Trophoblast cell (in vitro differentiated cells and primary cell): ENCODE results near the gene SAMD11.

Experiments
- DNase-seq, 2 donors: peaks; one replicate each; pipeline ENCODE4 v3.0.0-alpha.2; 2016
- H2AFZ ChIP-seq: 2 replicates; pipeline ENCODE4 v1.6.1; 2013; ENCODE audit warnings: low read length, moderate library complexity, mild to moderate bottlenecking; ENCODE audit not compliant: insufficient read depth, poor library complexity
- H2AK5ac ChIP-seq: 2 replicates; pipeline ENCODE4 v1.6.1; 2013; ENCODE audit warnings: mild to moderate bottlenecking, low read length
- H2BK120ac ChIP-seq: 2 replicates; pipeline ENCODE4 v1.6.1; 2013; ENCODE audit warnings: low read length, mild to moderate bottlenecking, moderate library complexity; ENCODE audit not compliant: insufficient read depth, poor library complexity
- H2BK12ac ChIP-seq: 2 replicates; pipeline ENCODE4 v1.6.1; 2013; ENCODE audit warnings: mild to moderate bottlenecking, low read length, moderate library complexity
- H2BK5ac ChIP-seq: 2 replicates; pipeline ENCODE4 v1.6.1; 2013; ENCODE audit warnings: low read length, low read depth, moderate library complexity, mild to moderate bottlenecking; ENCODE audit not compliant: poor library complexity
- H3K14ac ChIP-seq: 2 replicates; pipeline ENCODE4 v1.6.1; 2013; ENCODE audit warnings: mild to moderate bottlenecking, low read length
- H3K18ac ChIP-seq: 2 replicates; pipeline ENCODE4 v1.6.1; 2013; ENCODE audit warnings: mild to moderate bottlenecking, low read length
- H3K23ac ChIP-seq: 2 replicates; pipeline ENCODE4 v1.6.1; 2013; ENCODE audit warnings: low read length
- H3K27ac ChIP-seq: 2 replicates; pipeline ENCODE4 v1.5.1; 2013; ENCODE audit warnings: low read depth, mild to moderate bottlenecking, inconsistent platforms, low read length, moderate library complexity
- H3K27me3 ChIP-seq: 2 replicates; pipeline ENCODE4 v1.6.1; 2013; ENCODE audit warnings: inconsistent platforms, mild to moderate bottlenecking, low read length, moderate library complexity; ENCODE audit not compliant: insufficient read depth
- H3K36me3 ChIP-seq, 2 experiments: 1 replicate in 1 of 2; 2 replicates in 1 of 2; pipeline ENCODE4 v1.6.1; 2013; ENCODE audit warnings: low read length in 2 of 2, mild to moderate bottlenecking in 2 of 2, moderate library complexity in 1 of 2; ENCODE audit not compliant: insufficient read depth in 2 of 2, control insufficient read depth in 1 of 2
- H3K4ac ChIP-seq: 2 replicates; pipeline ENCODE4 v1.6.1; 2013; ENCODE audit warnings: low read depth, mild to moderate bottlenecking, low read length, moderate library complexity
- H3K4me1 ChIP-seq, 2 experiments: 1 replicate in 1 of 2; 2 replicates in 1 of 2; pipeline ENCODE4 v1.6.1; 2013; ENCODE audit warnings: low read length in 2 of 2, mild to moderate bottlenecking in 2 of 2, moderate library complexity in 1 of 2; ENCODE audit not compliant: insufficient read depth in 2 of 2, control insufficient read depth in 1 of 2
- H3K4me2 ChIP-seq: 2 replicates; pipeline ENCODE4 v1.6.1; 2013; ENCODE audit warnings: inconsistent platforms, mild to moderate bottlenecking, low read length, moderate library complexity
- H3K4me3 ChIP-seq: 2 replicates; pipeline ENCODE4 v1.5.1; 2013; ENCODE audit warnings: mild to moderate bottlenecking, low read depth, low read length, inconsistent platforms
- H3K79me1 ChIP-seq: one replicate; pipeline ENCODE4 v1.6.1; 2013; ENCODE audit warnings: low read length
- H3K79me2 ChIP-seq: 2 replicates; pipeline ENCODE4 v1.6.1; 2013; ENCODE audit warnings: low read length, mild to moderate bottlenecking; ENCODE audit not compliant: control insufficient read depth, insufficient read depth, poor library complexity
- H3K9ac ChIP-seq: 2 replicates; pipeline ENCODE4 v1.6.1; 2013; ENCODE audit warnings: mild to moderate bottlenecking, low read length
- H3K9me3 ChIP-seq: 2 replicates; pipeline ENCODE4 v1.6.1; 2013; ENCODE audit warnings: low read depth, mild to moderate bottlenecking, control low read depth, inconsistent platforms, low read length; ENCODE audit not compliant: insufficient read depth
- H4K12ac ChIP-seq: 2 replicates; pipeline ENCODE4 v1.6.1; 2013; ENCODE audit warnings: low read depth, mild to moderate bottlenecking, low read length, moderate library complexity
- H4K8ac ChIP-seq: 2 replicates; pipeline ENCODE4 v1.6.1; 2013; ENCODE audit warnings: low read depth, mild to moderate bottlenecking, low read length, moderate library complexity
- H4K91ac ChIP-seq: one replicate; pipeline ENCODE4 v1.6.1; 2013; ENCODE audit warnings: low read depth, mild to moderate bottlenecking, low read length, moderate library complexity
- WGBS: extraction: QIAGEN DNeasy Blood & Tissue Kit; methylation state at CpG from one replicate; pipeline ENCODE4 v1.1.7; 2013; ENCODE audit warnings: missing lambda C conversion rate; ENCODE audit not compliant: insufficient read length, insufficient coverage; ENCODE audit errors: extremely low coverage; 5-methylcytosine and 5-hydroxymethylcytosine counted together

Gene SAMD11

GRCh38 chr1:941588-942383 is 18.1 kb downstream of the SAMD11 start:
- peak overlapping the region; percentile 67 for H2BK120ac ChIP-seq
- peak; percentile 54 to 58 for DNase-seq
- H3K9ac ChIP-seq = no peak overlapping the region
- no peak overlapping the region for H3K23ac ChIP-seq
- no peaks in the 10 kb centered on the region for H3K9me3 ChIP-seq
- no peak overlapping the region for H2AFZ ChIP-seq
- H3K18ac ChIP-seq = peak overlapping the region; percentile 79
- H4K8ac ChIP-seq = peak overlapping the region; percentile 86
- peak overlapping the region; percentile 66 for H3K4me2 ChIP-seq
- H3K4me3 ChIP-seq = peak overlapping the region; percentile 51
- H2AK5ac ChIP-seq = peak overlapping the region; percentile 49
- H4K12ac ChIP-seq = no peak overlapping the region
- H3K27ac ChIP-seq = peak overlapping the region; percentile 64
- H3K79me1 ChIP-seq = peaks cover 26% of the 10 kb centered on the region
- no CpG with 5 or more reads among the region's 98 CpGs for WGBS
- H3K4ac ChIP-seq = no peak overlapping the region
- peak overlapping the region; percentile 73 for H3K14ac ChIP-seq
- peaks cover 26 to 27% of the 10 kb centered on the region in 2 experiments for H3K36me3 ChIP-seq
- no peak overlapping the region for H2BK12ac ChIP-seq
- peak overlapping the region; percentile 38 for H2BK5ac ChIP-seq
- peaks cover 41 to 42% of the 10 kb centered on the region in 2 experiments for H3K4me1 ChIP-seq
- H3K79me2 ChIP-seq = peaks cover 4% of the 10 kb centered on the region
- peak overlapping the region; percentile 94 for H4K91ac ChIP-seq
- peaks cover 2% of the 10 kb centered on the region for H3K27me3 ChIP-seq

DNA sequence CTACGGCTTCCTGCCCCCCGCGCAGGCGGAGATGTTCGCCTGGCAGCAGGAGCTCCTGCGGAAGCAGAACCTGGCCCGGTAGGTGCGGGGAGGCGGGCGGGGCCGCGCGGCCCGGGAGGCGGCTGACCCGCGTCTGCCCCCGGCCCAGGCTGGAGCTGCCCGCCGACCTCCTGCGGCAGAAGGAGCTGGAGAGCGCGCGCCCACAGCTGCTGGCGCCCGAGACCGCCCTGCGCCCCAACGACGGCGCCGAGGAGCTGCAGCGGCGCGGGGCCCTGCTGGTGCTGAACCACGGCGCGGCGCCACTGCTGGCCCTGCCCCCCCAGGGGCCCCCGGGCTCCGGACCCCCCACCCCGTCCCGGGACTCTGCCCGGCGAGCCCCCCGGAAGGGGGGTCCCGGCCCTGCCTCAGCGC is 18.7 kb downstream of the SAMD11 start:
- peaks cover 41 to 42% of the 10 kb centered on the region in 2 experiments for H3K4me1 ChIP-seq
- H3K27ac ChIP-seq = no peak overlapping the region
- no peak overlapping the region for H3K18ac ChIP-seq
- peaks cover 2% of the 10 kb centered on the region for H3K27me3 ChIP-seq
- H4K8ac ChIP-seq = peak overlapping the region; percentile 85
- no peak overlapping the region for H2BK12ac ChIP-seq
- H2BK5ac ChIP-seq = peak overlapping the region; percentile 44
- peaks cover 4% of the 10 kb centered on the region for H3K79me2 ChIP-seq
- H3K4me2 ChIP-seq = peak overlapping the region; percentile 66
- peak overlapping the region; percentile 88 for H4K91ac ChIP-seq
- H4K12ac ChIP-seq = no peak overlapping the region
- peaks cover 32 to 34% of the 10 kb centered on the region in 2 experiments for H3K36me3 ChIP-seq
- H3K23ac ChIP-seq = no peak overlapping the region
- peak overlapping the region; percentile 51 for H3K4me3 ChIP-seq
- no peak overlapping the region for H2AK5ac ChIP-seq
- WGBS = no CpG with 5 or more reads among the region's 48 CpGs
- H3K9me3 ChIP-seq = no peaks in the 10 kb centered on the region
- H2BK120ac ChIP-seq = peak overlapping the region; percentile 67
- no peak overlapping the region for H3K9ac ChIP-seq
- H3K4ac ChIP-seq = no peak overlapping the region
- peaks cover 26% of the 10 kb centered on the region for H3K79me1 ChIP-seq
- H3K14ac ChIP-seq = peak overlapping the region; percentile 60
- peak overlapping the region; percentile 8 for H2AFZ ChIP-seq
- DNase-seq = no peak

DNA sequence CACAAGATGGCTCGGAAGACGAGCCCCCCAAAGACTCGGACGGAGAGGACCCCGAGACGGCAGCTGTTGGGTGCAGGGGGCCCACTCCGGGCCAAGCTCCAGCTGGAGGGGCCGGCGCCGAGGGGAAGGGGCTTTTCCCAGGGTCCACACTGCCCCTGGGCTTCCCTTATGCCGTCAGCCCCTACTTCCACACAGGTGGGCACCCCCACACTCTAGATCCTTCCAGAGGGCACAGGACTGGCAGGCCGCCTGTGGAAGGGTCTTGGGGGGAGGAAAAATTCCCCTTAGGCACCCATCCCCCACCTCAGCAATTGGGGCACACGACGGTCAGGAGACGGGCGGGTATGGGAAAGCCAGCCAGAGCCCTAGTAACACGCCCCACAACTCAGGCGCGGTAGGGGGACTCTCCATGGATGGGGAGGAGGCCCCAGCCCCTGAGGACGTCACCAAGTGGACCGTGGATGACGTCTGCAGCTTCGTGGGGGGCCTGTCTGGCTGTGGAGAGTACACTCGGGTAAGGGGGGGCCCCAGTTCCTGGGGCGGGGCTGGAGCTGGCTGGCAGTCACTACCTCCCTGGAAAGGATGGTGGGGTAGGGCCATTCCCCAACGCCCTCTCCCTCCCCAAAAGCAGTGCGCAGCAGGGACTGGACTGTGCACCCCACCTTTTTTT is 19.3 kb downstream of the SAMD11 start:
- peak overlapping the region; percentile 76 for H2AK5ac ChIP-seq
- peaks cover 41 to 42% of the 10 kb centered on the region in 2 experiments for H3K4me1 ChIP-seq
- peak overlapping the region; percentile 66 for H3K4me2 ChIP-seq
- peaks cover 2% of the 10 kb centered on the region for H3K27me3 ChIP-seq
- no CpG with 5 or more reads among the region's 27 CpGs for WGBS
- H3K4me3 ChIP-seq = no peak overlapping the region
- no peak overlapping the region for H3K23ac ChIP-seq
- H3K14ac ChIP-seq = peak overlapping the region; percentile 45
- no peak overlapping the region for H3K4ac ChIP-seq
- H3K27ac ChIP-seq = no peak overlapping the region
- no peak for DNase-seq
- H2BK120ac ChIP-seq = peak overlapping the region; percentile 36
- H3K9ac ChIP-seq = no peak overlapping the region
- H4K91ac ChIP-seq = peak overlapping the region; percentile 88
- H3K18ac ChIP-seq = peak overlapping the region; percentile 46
- H2AFZ ChIP-seq = peak overlapping the region; percentile 8
- H2BK12ac ChIP-seq = no peak overlapping the region
- no peaks in the 10 kb centered on the region for H3K9me3 ChIP-seq
- H3K36me3 ChIP-seq = peaks cover 37 to 40% of the 10 kb centered on the region in 2 experiments
- H4K8ac ChIP-seq = peak overlapping the region; percentile 42
- H3K79me1 ChIP-seq = peaks cover 26% of the 10 kb centered on the region
- H3K79me2 ChIP-seq = peaks cover 4% of the 10 kb centered on the region
- H2BK5ac ChIP-seq = no peak overlapping the region
- H4K12ac ChIP-seq = no peak overlapping the region

DNA sequence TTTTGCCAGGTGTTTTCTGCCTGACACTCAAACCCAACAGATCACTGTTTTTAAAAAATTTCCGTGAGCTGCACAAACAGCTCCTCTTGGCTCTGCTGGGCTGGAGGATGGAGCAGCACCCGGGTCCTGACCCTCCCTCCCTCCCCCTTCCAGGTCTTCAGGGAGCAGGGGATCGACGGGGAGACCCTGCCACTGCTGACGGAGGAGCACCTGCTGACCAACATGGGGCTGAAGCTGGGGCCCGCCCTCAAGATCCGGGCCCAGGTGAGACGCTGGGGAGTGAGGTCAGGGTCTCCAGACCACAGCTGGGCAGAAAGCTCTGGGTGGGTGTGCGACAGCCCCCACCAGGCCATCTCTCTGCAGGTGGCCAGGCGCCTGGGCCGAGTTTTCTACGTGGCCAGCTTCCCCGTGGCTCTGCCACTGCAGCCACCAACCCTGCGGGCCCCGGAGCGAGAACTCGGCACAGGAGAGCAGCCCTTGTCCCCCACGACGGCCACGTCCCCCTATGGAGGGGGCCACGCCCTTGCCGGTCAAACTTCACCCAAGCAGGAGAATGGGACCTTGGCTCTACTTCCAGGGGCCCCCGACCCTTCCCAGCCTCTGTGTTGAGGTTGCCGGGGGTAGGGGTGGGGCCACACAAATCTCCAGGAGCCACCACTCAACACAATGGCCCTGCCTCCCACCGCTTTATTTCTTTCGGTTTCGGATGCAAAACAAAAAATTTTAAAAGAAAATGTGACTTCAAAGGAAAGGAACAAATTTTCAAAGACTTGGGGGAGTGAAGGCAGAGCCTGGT is 20.0 kb downstream of the SAMD11 start:
- no peak overlapping the region for H4K12ac ChIP-seq
- no peaks in the 10 kb centered on the region for H3K9me3 ChIP-seq
- H2BK120ac ChIP-seq = no peak overlapping the region
- peaks cover 2% of the 10 kb centered on the region for H3K27me3 ChIP-seq
- H3K4me2 ChIP-seq = no peak overlapping the region
- H3K79me1 ChIP-seq = peaks cover 26% of the 10 kb centered on the region
- H3K4me3 ChIP-seq = no peak overlapping the region
- peaks cover 4% of the 10 kb centered on the region for H3K79me2 ChIP-seq
- H3K36me3 ChIP-seq = peaks cover 45 to 47% of the 10 kb centered on the region in 2 experiments
- no peak overlapping the region for H2BK12ac ChIP-seq
- no peak overlapping the region for H3K27ac ChIP-seq
- no peak overlapping the region for H4K91ac ChIP-seq
- H4K8ac ChIP-seq = no peak overlapping the region
- no peak overlapping the region for H2BK5ac ChIP-seq
- no peak overlapping the region for H3K9ac ChIP-seq
- no peak overlapping the region for H3K14ac ChIP-seq
- H3K4ac ChIP-seq = no peak overlapping the region
- no peak overlapping the region for H3K18ac ChIP-seq
- H2AK5ac ChIP-seq = no peak overlapping the region
- DNase-seq = no peak
- no CpG with 5 or more reads among the region's 27 CpGs for WGBS
- peaks cover 35% of the 10 kb centered on the region in 2 experiments for H3K4me1 ChIP-seq
- H3K23ac ChIP-seq = no peak overlapping the region
- no peak overlapping the region for H2AFZ ChIP-seq
